K562 (cell line): ENCODE measurements around the gene KIF23. TPM values are rescaled to one million over a fixed set of nuclear protein-coding genes. Genes with fewer than 3 reads are reported as not detected.

Source experiments
- ATF7 ChIP-seq: fragments of 450-650 bp; IDR thresholded peaks from 2 replicates; pipeline ENCODE4 v1.7.1; 2014; ENCODE audit warnings: mild to moderate bottlenecking, moderate library complexity
- CHD7 ChIP-seq: fragments of 200-600 bp; sonication (generic); IDR thresholded peaks from one replicate; pipeline ENCODE4 v1.6.1; 2012; ENCODE audit warnings: mild to moderate bottlenecking, low read depth, low read length, inconsistent platforms
- MCM2 ChIP-seq: fragments of 450-650 bp; IDR thresholded peaks from 2 replicates; pipeline ENCODE4 v1.6.1; 2017; ENCODE audit warnings: low read depth, mild to moderate bottlenecking
- MNT ChIP-seq, 2 experiments: fragments of 450-650 bp; conservative IDR thresholded peaks; 2 replicates each; pipeline ENCODE4 v1.6.1; 2017; ENCODE audit warnings: mild to moderate bottlenecking in 2 of 2, moderate library complexity in 2 of 2
- NFIX ChIP-seq: fragments of 250-450 bp; sonication (Bioruptor Pico); IDR thresholded peaks from 2 replicates; pipeline ENCODE4 v1.4.0; 2020; ENCODE audit warnings: low read depth, mild to moderate bottlenecking, moderate library complexity
- NR4A1 ChIP-seq, 2 experiments: fragments of 250-450 bp in 1 of 2; fragments of 450-650 bp in 1 of 2; sonication (Bioruptor Pico) in 1 of 2; IDR thresholded peaks; 2 replicates each; pipeline versions ENCODE4 v1.4.0 to v1.6.1; 2016 to 2020; ENCODE audit warnings: mild to moderate bottlenecking in 2 of 2, missing compliant biosample characterization in 1 of 2, missing genetic modification characterization in 1 of 2, moderate library complexity in 1 of 2
- TRIM25 ChIP-seq: fragments of 450-650 bp; IDR thresholded peaks from 2 replicates; pipeline ENCODE4 v1.7.0; 2016; ENCODE audit warnings: borderline replicate concordance
- ZBTB43 ChIP-seq: sonication (generic); formaldehyde crosslinking; IDR thresholded peaks from 2 replicates; pipeline ENCODE4 v1.8.0; 2023; ENCODE audit warnings: mild to moderate bottlenecking, missing genetic modification reagents
- ZNF668 ChIP-seq: fragments of 250-450 bp; sonication (Bioruptor Pico); IDR thresholded peaks from 2 replicates; pipeline ENCODE4 v1.8.0; 2022; ENCODE audit warnings: mild to moderate bottlenecking, inconsistent platforms
- polyA plus RNA-seq, 8 experiments: library from polyadenylated mRNA; depleted of rRNA in 4 of 8; stranded (reverse) in 5 of 8; unstranded in 3 of 8; fragments of >200 nt; fragmentation: Nextera tagmentation in 2 of 8; fragmentation: Illumina TruSeq in 1 of 8; extraction: Ambion mirVana in 2 of 8; extraction: Trizol in 1 of 8; gene quantifications; 2 replicates each; pipeline versions ENCODE4 v1.2.1 to v1.2.3, GENCODE V29; 2011 to 2014; ENCODE audit warnings: inconsistent platforms in 1 of 8, missing spikeins in 1 of 8
- total RNA-seq, 7 experiments: library from RNA; depleted of rRNA in 6 of 7; stranded (reverse); fragments of >200 nt in 6 of 7; fragmentation: Illumina TruSeq in 2 of 7; extraction: Trizol in 2 of 7; gene quantifications; 2 replicates each; pipeline versions ENCODE4 v1.2.1 to v1.2.3, GENCODE V29; 2011 to 2021; ENCODE audit warnings: low replicate concordance in 1 of 7

The KIF23 gene
- total and polyA plus RNA-seq, 9 of the 15 experiments (the other 6 are each of a cell fraction or from before 2014, with no cell fraction given), result 29.4 to 58.2 (median 41.9) TPM

- TF ChIP-seq MNT (conservative IDR thresholded peaks at IDR 0.05) (peak; percentile 95 to 98), NFIX (CRISPR knock-in tag) (no peak), MCM2 (no peak), ATF7 (peak; percentile 72), ZBTB43 (CRISPR knock-in tag) (0 out of 2 replicates have a peak, but pooled peaks have one; percentile 41), NR4A1 (CRISPR knock-in tag; IDR thresholded peaks at IDR 0.05) (no peak), NR4A1 (tag; IDR thresholded peaks at IDR 0.05) (no peak), ZNF668 (CRISPR knock-in tag) (no peak), TRIM25 (no peak), CHD7 (no peak)
Measured at GRCh38 chr15:69413822-69414700, at the start of gene KIF23 (continued).
